HepG2 (cell line): Measurements from ENCODE around the gene MXD3. TPM values are rescaled to one million over a fixed set of nuclear protein-coding genes. Genes with fewer than 3 reads are reported as not detected.

ENCODE experiments used
- ATAC-seq: fragments of 200-7000 bp; cut with Tn5 transposase; 3 replicates; pipeline ENCODE4 v1.9.1; 2020; ENCODE audit warnings: mild to moderate bottlenecking, moderate library complexity
- BruUV-seq: library from RNA; stranded (reverse); fragments of 400-500 nt; replicated peaks from 2 replicates; lab custom pipeline; 2021; lab: Mats Ljungman, UMichigan
- CTCF ChIA-PET: fragments of 300-600 bp; formaldehyde crosslinking; extraction: SDS; loops from one replicate; lab custom pipeline; 2021; ENCODE audit warnings: low total read pairs, inconsistent platforms, low intra/inter-chr PET ratio; lab: Yijun Ruan, JAX
- POLR2A ChIA-PET: fragments of 350-600 bp; sonication (Branson Sonifier 250); formaldehyde crosslinking; loops from one replicate; lab custom pipeline; 2020; ENCODE audit warnings: antibody characterized with exemption, inconsistent platforms; lab: Yijun Ruan, JAX
- DNase-seq: peaks from one replicate; pipeline ENCODE4 v3.0.0-alpha.2; 2015; ENCODE audit warnings: low spot score
- FAIRE-seq: peaks from 3 replicates; lab custom pipeline; 2011; peaks lifted over from hg19 to GRCh38; lab: Jason Lieb, UNC
- H2AFZ ChIP-seq: one replicate; pipeline ENCODE4 v1.6.1; 2011; ENCODE audit warnings: low read length, inconsistent platforms
- H3K27ac ChIP-seq: fragments of 300-600 bp; 3 replicates; pipeline ENCODE4 v1.8.0; 2011; ENCODE audit warnings: mixed run types, mild to moderate bottlenecking, mixed read lengths, low read length, inconsistent platforms; ENCODE audit not compliant: insufficient read depth; ENCODE audit errors: extremely low read length
- H3K27me3 ChIP-seq, 2 experiments: fragments of 200-600 bp in 1 of 2; 2 replicates in 1 of 2; 3 replicates in 1 of 2; pipeline versions ENCODE4 v1.6.0 to v1.8.0; 2011; ENCODE audit warnings: low read length in 2 of 2, mild to moderate bottlenecking in 2 of 2, moderate library complexity in 2 of 2, inconsistent platforms in 1 of 2; ENCODE audit not compliant: insufficient read depth in 2 of 2, control insufficient read depth in 1 of 2
- H3K36me3 ChIP-seq, 2 experiments: fragments of 200-600 bp in 1 of 2; replicated peaks in 1 of 2; 2 replicates in 1 of 2; 3 replicates in 1 of 2; pipeline versions ENCODE4 v1.5.1 to v1.8.0; 2011; ENCODE audit warnings: low read length in 2 of 2, inconsistent platforms in 1 of 2; ENCODE audit not compliant: insufficient read depth in 2 of 2, control insufficient read depth in 1 of 2
- H3K4me1 ChIP-seq: 2 replicates; pipeline ENCODE4 v1.5.1; 2012; ENCODE audit warnings: low read length, inconsistent platforms; ENCODE audit not compliant: insufficient read depth
- H3K4me2 ChIP-seq: 2 replicates; pipeline ENCODE4 v1.6.0; 2011; ENCODE audit warnings: low read depth, low read length, inconsistent platforms
- H3K4me3 ChIP-seq, 3 experiments: fragments of 200-600 bp in 1 of 3; sonication (generic), shearing (Covaris generic) in 1 of 3; replicated peaks in 1 of 3; 2 replicates each; pipeline ENCODE4 v1.5.1; 2011 to 2016; ENCODE audit warnings: low read length in 3 of 3, inconsistent platforms in 2 of 3, low read depth in 2 of 3, mild to moderate bottlenecking in 2 of 3, control low read depth in 1 of 3, mixed read lengths in 1 of 3; ENCODE audit not compliant: insufficient read depth in 1 of 3
- H3K79me2 ChIP-seq: one replicate; pipeline ENCODE4 v1.6.1; 2011; ENCODE audit warnings: low read length, inconsistent platforms; ENCODE audit not compliant: insufficient read depth
- H3K9ac ChIP-seq: 2 replicates; pipeline ENCODE4 v1.6.0; 2011; ENCODE audit warnings: mild to moderate bottlenecking, low read depth, low read length, inconsistent platforms; ENCODE audit not compliant: insufficient read depth
- H3K9me3 ChIP-seq: 2 replicates; pipeline ENCODE4 v1.5.1; 2012; ENCODE audit warnings: mild to moderate bottlenecking, low read length
- H4K20me1 ChIP-seq: 2 replicates; pipeline ENCODE4 v1.6.0; 2011; ENCODE audit warnings: inconsistent platforms, mild to moderate bottlenecking, low read length, moderate library complexity; ENCODE audit not compliant: insufficient read depth
- BRD4 ChIP-seq: sonication (generic); formaldehyde crosslinking; IDR thresholded peaks from 2 replicates; pipeline ENCODE4 v1.4.0; 2020; ENCODE audit warnings: missing genetic modification reagents
- CC2D1A ChIP-seq: sonication (generic); formaldehyde crosslinking; IDR thresholded peaks from 2 replicates; pipeline ENCODE4 v1.8.1; 2023; ENCODE audit warnings: mild to moderate bottlenecking, missing genetic modification reagents
- CCDC6 ChIP-seq: sonication (generic); formaldehyde crosslinking; IDR thresholded peaks from 2 replicates; pipeline ENCODE4 v1.8.1; 2022; ENCODE audit warnings: mild to moderate bottlenecking, missing genetic modification reagents, moderate library complexity
- DPF2 ChIP-seq: sonication (generic); formaldehyde crosslinking; IDR thresholded peaks from 2 replicates; pipeline ENCODE4 v1.4.0; 2020; ENCODE audit warnings: mild to moderate bottlenecking, low read depth, missing genetic modification reagents, borderline replicate concordance
- EZH2 ChIP-seq: conservative IDR thresholded peaks from 2 replicates; pipeline ENCODE4 v1.6.1; 2012; ENCODE audit warnings: mild to moderate bottlenecking, low read depth, low read length, moderate library complexity
- NCOA1 ChIP-seq: sonication (generic); formaldehyde crosslinking; IDR thresholded peaks from 2 replicates; pipeline ENCODE4 v1.9.0; 2021; ENCODE audit warnings: missing genetic modification reagents
- NFE2L1 ChIP-seq: sonication (generic); formaldehyde crosslinking; IDR thresholded peaks from 2 replicates; pipeline ENCODE4 v1.4.0; 2020; ENCODE audit warnings: missing genetic modification reagents, mild to moderate bottlenecking, borderline replicate concordance
- PHB2 ChIP-seq: fragments of 450-650 bp; IDR thresholded peaks from 2 replicates; pipeline ENCODE4 v1.6.1; 2018; ENCODE audit not compliant: partially characterized antibody
- RFX5 ChIP-seq: IDR thresholded peaks from 2 replicates; pipeline ENCODE4 v1.6.1; 2011; ENCODE audit warnings: low read depth, low read length, improper control_type of control experiment
- SAFB2 ChIP-seq: sonication (generic); formaldehyde crosslinking; IDR thresholded peaks from 2 replicates; pipeline ENCODE4 v1.5.1; 2020; ENCODE audit warnings: missing genetic modification reagents, low read depth, mild to moderate bottlenecking, borderline replicate concordance
- SMARCE1 ChIP-seq: fragments of 450-650 bp; IDR thresholded peaks from 2 replicates; pipeline ENCODE4 v1.6.1; 2017; ENCODE audit warnings: borderline replicate concordance
- TBX2 ChIP-seq: sonication (generic); formaldehyde crosslinking; IDR thresholded peaks from 2 replicates; pipeline ENCODE4 v1.5.0; 2020; ENCODE audit warnings: missing genetic modification reagents, mild to moderate bottlenecking, borderline replicate concordance
- TFDP1 ChIP-seq: IDR thresholded peaks from 2 replicates; pipeline ENCODE4 v1.6.1; 2016; ENCODE audit warnings: missing compliant biosample characterization, missing genetic modification reagents, borderline replicate concordance
- ZKSCAN5 ChIP-seq: sonication (generic); formaldehyde crosslinking; IDR thresholded peaks from 2 replicates; pipeline ENCODE4 v1.5.1; 2020; ENCODE audit warnings: mild to moderate bottlenecking, missing genetic modification reagents
- ZNF292 ChIP-seq: sonication (generic); formaldehyde crosslinking; IDR thresholded peaks from 2 replicates; pipeline ENCODE4 v1.8.1; 2022; ENCODE audit warnings: mild to moderate bottlenecking, low read depth, missing genetic modification reagents, borderline replicate concordance
- ZNF343 ChIP-seq: sonication (generic); formaldehyde crosslinking; IDR thresholded peaks from 2 replicates; pipeline ENCODE4 v1.4.0; 2020; ENCODE audit warnings: mild to moderate bottlenecking, missing genetic modification reagents
- ZNF543 ChIP-seq: sonication (generic); formaldehyde crosslinking; IDR thresholded peaks from 2 replicates; pipeline ENCODE4 v1.4.0; 2020; ENCODE audit warnings: mild to moderate bottlenecking, missing genetic modification reagents
- ZNF546 ChIP-seq: sonication (generic); formaldehyde crosslinking; conservative IDR thresholded peaks from 2 replicates; pipeline ENCODE4 v1.8.1; 2023; ENCODE audit warnings: mild to moderate bottlenecking, missing genetic modification reagents
- ZNF768 ChIP-seq: sonication (generic); formaldehyde crosslinking; IDR thresholded peaks from 2 replicates; pipeline ENCODE4 v1.4.0; 2020; ENCODE audit warnings: missing genetic modification reagents
- WGBS: methylation state at CpG from one replicate; pipeline ENCODE4 v1.1.6; 2017; ENCODE audit warnings: low lambda C conversion rate; 5-methylcytosine and 5-hydroxymethylcytosine counted together
- in situ Hi-C: cut with HindIII; loops from 2 replicates; pipeline ENCODE4 v1.10.0; 2017; ENCODE audit warnings: low pct_unique_long_range_greater_than_20kb; ENCODE audit not compliant: extremely low pct_ligation_motif_present
- intact Hi-C: fragments of 100-400 bp; cut with micrococcal nuclease; formaldehyde crosslinking; loops from one replicate; pipeline ENCODE4 v1.10.0; 2022; ENCODE audit not compliant: unreplicated experiment
- polyA plus RNA-seq, 8 experiments: library from polyadenylated mRNA; depleted of rRNA in 3 of 8; stranded (reverse) in 7 of 8; unstranded in 1 of 8; fragments of >200 nt; fragmentation: Illumina TruSeq in 4 of 8; extraction: Trizol in 4 of 8; gene quantifications; 2 replicates each; pipeline versions ENCODE4 v1.2.1 to v1.2.3, GENCODE V29; 2011 to 2016; ENCODE audit warnings: low read depth in 4 of 8, missing spikeins in 1 of 8, mixed read lengths in 1 of 8; ENCODE audit not compliant: insufficient read depth in 1 of 8
- total RNA-seq, 5 experiments: library from RNA; depleted of rRNA; stranded (reverse); fragments of >200 nt; fragmentation: Illumina TruSeq; extraction: Trizol; gene quantifications; 2 replicates each; pipeline ENCODE4 v1.2.3, GENCODE V29; 2016; ENCODE audit warnings: low read depth in 1 of 5
- TF ChIP-seq, protein P1 (sequence below): sonication (generic); formaldehyde crosslinking; IDR thresholded peaks from 2 replicates; pipeline ENCODE4 v1.5.0; 2020; ENCODE audit warnings: mild to moderate bottlenecking, missing genetic modification reagents

MXD3 gene
- total and polyA plus RNA-seq, 2 of the 13 experiments (the other 11 are each of a cell fraction or from before 2014, with no cell fraction given) = 10.5 to 12.8 TPM

GRCh38 chr5:177270653-177271052, 41.0 kb downstream of the MXD3 start:
- no peaks in the 10 kb centered on the region for H4K20me1 ChIP-seq
- ChIA-PET POLR2A (no interaction called here), CTCF (no interaction called here)
- BruUV-seq = no TSS peak
- no peak for ATAC-seq
- no peak overlapping the region for H3K4me2 ChIP-seq
- FAIRE-seq = no peak
- no peak overlapping the region for H3K4me3 ChIP-seq
- WGBS = 25% methylated on average over 3 of the region's 3 CpGs
- H3K27ac ChIP-seq = no peak overlapping the region
- H3K4me1 ChIP-seq = no peaks in the 10 kb centered on the region
- H2AFZ ChIP-seq = no peak overlapping the region
- peaks cover 0 to 4% of the 10 kb centered on the region in 2 experiments; a peak in 2 of 5 replicates for H3K27me3 ChIP-seq
- H3K36me3 ChIP-seq = no peaks in the 10 kb centered on the region
- no peak overlapping the region for H3K9ac ChIP-seq
- no peaks in the 10 kb centered on the region for H3K79me2 ChIP-seq
- in situ Hi-C loops = no loop called here
- DNase-seq = no peak
- TF ChIP-seq ZNF343 (CRISPR knock-in tag) = no peak
- TF ChIP-seq, protein P1, sequence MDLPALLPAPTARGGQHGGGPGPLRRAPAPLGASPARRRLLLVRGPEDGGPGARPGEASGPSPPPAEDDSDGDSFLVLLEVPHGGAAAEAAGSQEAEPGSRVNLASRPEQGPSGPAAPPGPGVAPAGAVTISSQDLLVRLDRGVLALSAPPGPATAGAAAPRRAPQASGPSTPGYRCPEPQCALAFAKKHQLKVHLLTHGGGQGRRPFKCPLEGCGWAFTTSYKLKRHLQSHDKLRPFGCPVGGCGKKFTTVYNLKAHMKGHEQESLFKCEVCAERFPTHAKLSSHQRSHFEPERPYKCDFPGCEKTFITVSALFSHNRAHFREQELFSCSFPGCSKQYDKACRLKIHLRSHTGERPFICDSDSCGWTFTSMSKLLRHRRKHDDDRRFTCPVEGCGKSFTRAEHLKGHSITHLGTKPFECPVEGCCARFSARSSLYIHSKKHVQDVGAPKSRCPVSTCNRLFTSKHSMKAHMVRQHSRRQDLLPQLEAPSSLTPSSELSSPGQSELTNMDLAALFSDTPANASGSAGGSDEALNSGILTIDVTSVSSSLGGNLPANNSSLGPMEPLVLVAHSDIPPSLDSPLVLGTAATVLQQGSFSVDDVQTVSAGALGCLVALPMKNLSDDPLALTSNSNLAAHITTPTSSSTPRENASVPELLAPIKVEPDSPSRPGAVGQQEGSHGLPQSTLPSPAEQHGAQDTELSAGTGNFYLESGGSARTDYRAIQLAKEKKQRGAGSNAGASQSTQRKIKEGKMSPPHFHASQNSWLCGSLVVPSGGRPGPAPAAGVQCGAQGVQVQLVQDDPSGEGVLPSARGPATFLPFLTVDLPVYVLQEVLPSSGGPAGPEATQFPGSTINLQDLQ (CRISPR knock-in tag) = no peak
- no peak for TF ChIP-seq EZH2
- TF ChIP-seq TBX2 (CRISPR knock-in tag) = no peak
- TF ChIP-seq CC2D1A (CRISPR knock-in tag) = no peak
- no peak for TF ChIP-seq CCDC6 (CRISPR knock-in tag)
- TF ChIP-seq DPF2 (CRISPR knock-in tag) = no peak
- no peak for TF ChIP-seq BRD4 (CRISPR knock-in tag)
- no peak for TF ChIP-seq NFE2L1 (CRISPR knock-in tag)
- no peak for TF ChIP-seq ZKSCAN5
- TF ChIP-seq PHB2 = no peak
- no peak for TF ChIP-seq ZNF546 (CRISPR knock-in tag)
- TF ChIP-seq RFX5 = no peak
- no peak for TF ChIP-seq TFDP1
- no peak for TF ChIP-seq ZNF768 (CRISPR knock-in tag)
- TF ChIP-seq ZNF292 = no peak
- TF ChIP-seq NCOA1 = no peak
- no peak for TF ChIP-seq ZNF543
- no peak for TF ChIP-seq SMARCE1
- no peak for TF ChIP-seq SAFB2 (CRISPR knock-in tag)
- no peaks in the 10 kb centered on the region for H3K9me3 ChIP-seq
- intact Hi-C loops = no loop called here
